HFFc6 (cell line): ENCODE data around the gene TBX1. TPM values are rescaled to one million over a fixed set of nuclear protein-coding genes. Genes with fewer than 3 reads are reported as not detected.

Experiments used
- DNase-seq: peaks from one replicate; pipeline ENCODE4 v3.0.0-alpha.2; 2018
- H3K27ac Mint-ChIP-seq: 2 replicates; pipeline ENCODE4 v1.8.0; 2020; ENCODE audit warnings: mild to moderate bottlenecking, mixed read lengths
- H3K27me3 Mint-ChIP-seq: 2 replicates; pipeline ENCODE4 v1.8.0; 2021; ENCODE audit warnings: mild to moderate bottlenecking, moderate library complexity, mixed read lengths; ENCODE audit not compliant: insufficient read depth
- H3K36me3 Mint-ChIP-seq: 2 replicates; pipeline ENCODE4 v1.8.0; 2021; ENCODE audit warnings: low read depth, mixed read lengths
- H3K4me1 Mint-ChIP-seq: 2 replicates; pipeline ENCODE4 v1.8.0; 2020; ENCODE audit warnings: low read depth, mixed read lengths
- H3K4me3 Mint-ChIP-seq: 2 replicates; pipeline ENCODE4 v1.8.0; 2020; ENCODE audit warnings: mild to moderate bottlenecking, moderate library complexity, mixed read lengths
- H3K9me3 Mint-ChIP-seq: 2 replicates; pipeline ENCODE4 v1.8.0; 2020; ENCODE audit warnings: mild to moderate bottlenecking, mixed read lengths
- total RNA-seq, 6 experiments: library from RNA; stranded (reverse); fragmentation: NEBNext Ultra II Directional; extraction: Animal tissue kit (Norgen Biotek cat#: 25700); gene quantifications; 2 replicates in 1 of 6; 3 replicates in 5 of 6; pipeline ENCODE4 v1.2.3, GENCODE V29; 2021
- TF ChIP-seq, protein P1 (sequence below): fragments of 200-600 bp; sonication (generic); IDR thresholded peaks from 2 replicates; pipeline ENCODE4 v1.5.0; 2021; ENCODE audit warnings: antibody characterized with exemption, mild to moderate bottlenecking

The TBX1 gene
- total RNA-seq, 6 experiments from 2014 or later, result 0.14 to 1.1 (median 0.73) TPM; not detected in 1

DNA sequence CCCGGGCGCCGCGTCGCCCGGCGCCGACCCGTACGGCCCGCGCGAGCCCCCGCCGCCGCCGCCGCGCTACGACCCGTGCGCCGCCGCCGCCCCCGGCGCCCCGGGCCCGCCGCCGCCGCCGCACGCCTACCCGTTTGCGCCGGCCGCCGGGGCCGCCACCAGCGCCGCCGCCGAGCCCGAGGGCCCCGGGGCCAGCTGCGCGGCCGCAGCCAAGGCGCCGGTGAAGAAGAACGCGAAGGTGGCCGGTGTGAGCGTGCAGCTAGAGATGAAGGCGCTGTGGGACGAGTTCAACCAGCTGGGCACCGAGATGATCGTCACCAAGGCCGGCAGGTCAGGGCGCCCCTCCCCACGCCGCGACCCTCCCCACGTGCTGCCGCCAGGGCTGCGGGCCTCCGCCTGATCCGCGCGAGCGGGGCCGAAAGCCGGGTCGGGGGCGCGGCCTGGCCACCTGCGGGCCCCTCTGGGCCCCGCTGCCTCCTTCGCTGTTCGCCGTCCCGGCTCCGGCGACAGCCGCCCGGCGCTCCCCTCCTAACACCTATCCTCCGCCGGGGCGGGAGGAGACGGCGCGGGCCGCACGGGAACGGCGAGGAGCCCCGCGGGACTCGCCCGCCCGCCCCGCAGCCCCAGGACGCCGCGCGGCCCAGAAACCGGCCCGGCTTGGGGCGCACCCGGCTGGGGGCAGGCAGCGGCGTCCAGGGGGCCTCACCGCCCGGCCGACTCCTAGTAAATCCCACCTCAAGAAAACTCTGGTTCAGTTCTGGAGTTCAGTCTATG lies 560 bp downstream of the TBX1 start:
- Mint-ChIP-seq H3K9me3 (no peaks in the 10 kb centered on the region), H3K4me1 (peaks cover 12% of the 10 kb centered on the region), H3K4me3 (peak overlapping the region; percentile 53; the same call in 1 of the 2 replicates), H3K27me3 (peaks cover 34% of the 10 kb centered on the region), H3K36me3 (no peaks in the 10 kb centered on the region; the same call in 1 of the 2 replicates), H3K27ac (no peak overlapping the region)
- DNase-seq, result no peak
- TF ChIP-seq, protein P1, sequence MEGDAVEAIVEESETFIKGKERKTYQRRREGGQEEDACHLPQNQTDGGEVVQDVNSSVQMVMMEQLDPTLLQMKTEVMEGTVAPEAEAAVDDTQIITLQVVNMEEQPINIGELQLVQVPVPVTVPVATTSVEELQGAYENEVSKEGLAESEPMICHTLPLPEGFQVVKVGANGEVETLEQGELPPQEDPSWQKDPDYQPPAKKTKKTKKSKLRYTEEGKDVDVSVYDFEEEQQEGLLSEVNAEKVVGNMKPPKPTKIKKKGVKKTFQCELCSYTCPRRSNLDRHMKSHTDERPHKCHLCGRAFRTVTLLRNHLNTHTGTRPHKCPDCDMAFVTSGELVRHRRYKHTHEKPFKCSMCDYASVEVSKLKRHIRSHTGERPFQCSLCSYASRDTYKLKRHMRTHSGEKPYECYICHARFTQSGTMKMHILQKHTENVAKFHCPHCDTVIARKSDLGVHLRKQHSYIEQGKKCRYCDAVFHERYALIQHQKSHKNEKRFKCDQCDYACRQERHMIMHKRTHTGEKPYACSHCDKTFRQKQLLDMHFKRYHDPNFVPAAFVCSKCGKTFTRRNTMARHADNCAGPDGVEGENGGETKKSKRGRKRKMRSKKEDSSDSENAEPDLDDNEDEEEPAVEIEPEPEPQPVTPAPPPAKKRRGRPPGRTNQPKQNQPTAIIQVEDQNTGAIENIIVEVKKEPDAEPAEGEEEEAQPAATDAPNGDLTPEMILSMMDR, result no peak

DNA sequence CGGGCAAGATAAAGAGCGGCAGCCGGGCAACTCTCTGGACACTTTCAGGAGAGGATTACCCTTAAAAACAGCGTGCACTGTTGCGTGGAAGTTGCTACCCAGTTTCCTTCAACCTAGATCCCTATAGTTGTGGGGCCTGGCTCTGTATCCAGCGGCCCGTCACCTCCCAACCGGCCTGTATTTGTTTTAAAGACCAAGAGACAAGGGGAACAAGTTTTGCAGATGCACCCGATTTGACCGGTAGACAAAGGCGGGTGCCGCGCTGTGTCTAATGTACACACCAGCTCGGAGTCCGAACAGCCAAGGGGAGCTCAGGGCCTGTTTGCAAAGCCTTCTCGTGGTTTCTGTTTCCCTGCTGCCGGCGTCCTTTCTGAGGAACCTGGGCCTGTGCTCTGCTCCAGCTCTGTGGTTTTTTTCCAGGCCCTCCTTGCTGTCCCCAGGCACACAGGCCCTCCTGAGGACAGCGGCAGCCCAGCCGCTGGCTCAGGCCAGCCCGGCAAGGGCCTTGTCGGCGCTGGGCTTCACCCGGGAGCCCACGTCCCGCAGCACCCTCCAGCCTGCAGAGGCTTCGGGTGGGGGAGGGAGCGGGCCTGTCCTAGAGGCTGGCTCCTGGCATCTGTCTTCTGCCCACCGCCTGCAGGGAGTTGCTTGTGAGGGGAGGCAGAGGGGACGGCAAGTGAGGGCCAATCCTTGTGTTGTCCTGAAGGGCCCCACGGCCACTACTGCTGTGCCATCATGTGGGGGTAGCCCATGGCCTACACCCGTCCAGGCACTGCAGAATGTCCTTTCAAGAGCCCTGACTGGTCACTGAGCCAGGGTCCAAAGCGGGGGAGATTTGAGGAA lies 1.4 kb downstream of the TBX1 start:
- Mint-ChIP-seq H3K9me3 (no peaks in the 10 kb centered on the region), H3K36me3 (no peaks in the 10 kb centered on the region; the same call in 1 of the 2 replicates), H3K27me3 (peaks cover 32% of the 10 kb centered on the region), H3K4me1 (peaks cover 12% of the 10 kb centered on the region), H3K4me3 (peak overlapping the region; percentile 53; the same call in 1 of the 2 replicates), H3K27ac (no peak overlapping the region)
- no peak for DNase-seq
- TF ChIP-seq, protein P1, result no peak

- TF ChIP-seq, protein P1, result no peak
- Mint-ChIP-seq H3K4me1 (peaks cover 12% of the 10 kb centered on the region), H3K9me3 (no peaks in the 10 kb centered on the region), H3K27me3 (peaks cover 27% of the 10 kb centered on the region), H3K36me3 (no peaks in the 10 kb centered on the region; the same call in 1 of the 2 replicates), H3K4me3 (no peak overlapping the region), H3K27ac (no peak overlapping the region)
- DNase-seq, result no peak
Observed at GRCh38 chr22:19762568-19763457, 2.2 kb downstream of the TBX1 start.

- Mint-ChIP-seq H3K9me3 (no peaks in the 10 kb centered on the region), H3K4me1 (peaks cover 12% of the 10 kb centered on the region), H3K36me3 (no peaks in the 10 kb centered on the region; the same call in 1 of the 2 replicates), H3K27me3 (peaks cover 25% of the 10 kb centered on the region), H3K27ac (no peak overlapping the region), H3K4me3 (no peak overlapping the region)
- TF ChIP-seq, protein P1, result no peak
- no peak for DNase-seq
Observed at GRCh38 chr22:19763458-19764298, 3.1 kb downstream of the TBX1 start.
